Esophagus (tissue), 2 donors: ENCODE data around the gene MVD. TPM values are rescaled to one million over a fixed set of nuclear protein-coding genes. Genes with fewer than 3 reads are reported as not detected.

Experiments used
- H3K27ac ChIP-seq, 2 donors: one replicate each; pipeline ENCODE4 v1.5.1; 2013; ENCODE audit warnings: low read depth in 2 of 2, mild to moderate bottlenecking in 2 of 2, inconsistent platforms in 1 of 2, low read length in 1 of 2, moderate library complexity in 1 of 2
- H3K27me3 ChIP-seq, 2 donors: one replicate each; pipeline ENCODE4 v1.6.1; 2013; ENCODE audit warnings: low read length in 2 of 2, control low read depth in 1 of 2, mild to moderate bottlenecking in 1 of 2; ENCODE audit not compliant: insufficient read depth in 2 of 2, control insufficient read depth in 1 of 2
- H3K36me3 ChIP-seq, 2 donors: one replicate each; pipeline ENCODE4 v1.6.1; 2013; ENCODE audit warnings: low read length in 1 of 2; ENCODE audit not compliant: control insufficient read depth in 2 of 2, insufficient read depth in 2 of 2
- H3K4me1 ChIP-seq, 2 donors: one replicate each; pipeline ENCODE4 v1.6.1; 2013; ENCODE audit warnings: low read length in 1 of 2; ENCODE audit not compliant: control insufficient read depth in 2 of 2, insufficient read depth in 2 of 2
- H3K4me3 ChIP-seq, 2 donors: one replicate each; pipeline ENCODE4 v1.5.1; 2013; ENCODE audit warnings: low read length in 2 of 2, mild to moderate bottlenecking in 2 of 2, low read depth in 1 of 2, moderate library complexity in 1 of 2
- H3K9me3 ChIP-seq, 2 donors: one replicate each; pipeline ENCODE4 v1.6.1; 2013; ENCODE audit warnings: mild to moderate bottlenecking in 2 of 2, low read depth in 1 of 2, low read length in 1 of 2, moderate library complexity in 1 of 2; ENCODE audit not compliant: control insufficient read depth in 2 of 2, insufficient read depth in 1 of 2
- WGBS, 2 donors: extraction: QIAGEN DNeasy Blood & Tissue Kit; methylation state at CpG; one replicate each; pipeline ENCODE4 v1.1.7; 2013; 5-methylcytosine and 5-hydroxymethylcytosine counted together
- polyA plus RNA-seq, 2 donors: library from polyadenylated mRNA; stranded (reverse); fragments of 200-250 nt; gene quantifications; one replicate each; pipeline ENCODE4 v1.2.3, GENCODE V29; 2013
- donor health status: healthy with polysubstance abuse.
- donor health status: Bipolar disorder and iron deficiency.

MVD gene
- polyA plus RNA-seq, 2 donors, result 92.5 to 149 TPM

DNA sequence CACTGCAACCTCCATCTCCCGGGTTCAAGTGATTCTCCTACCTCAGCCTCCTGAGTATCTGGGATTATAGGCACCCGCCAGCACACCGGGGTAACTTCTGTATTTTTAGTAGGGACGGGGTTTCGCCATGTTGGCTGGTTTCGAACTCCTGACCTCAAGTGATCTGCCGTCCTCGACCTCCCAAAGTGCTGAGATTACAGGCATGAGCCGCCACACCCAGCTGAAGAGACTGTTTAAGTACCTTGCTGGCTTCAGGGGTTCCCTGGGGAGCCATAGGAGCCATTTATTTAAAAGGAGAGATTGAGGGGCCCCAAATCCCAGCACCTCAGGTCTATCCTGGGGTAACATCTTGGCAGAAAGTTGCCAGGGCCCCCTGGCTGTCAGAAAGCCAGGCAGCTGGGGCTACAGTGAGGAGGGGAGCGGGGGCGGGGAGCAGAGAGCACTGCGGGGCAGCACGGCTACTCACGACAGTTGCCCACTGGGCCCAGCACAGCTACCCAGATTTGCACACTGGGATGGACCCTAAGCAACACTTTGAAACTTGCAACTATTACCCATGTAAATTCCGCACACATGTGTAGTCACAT is 21.8 kb upstream of the MVD start:
- H3K36me3 ChIP-seq, result no peaks in the 10 kb centered on the region
- H3K27me3 ChIP-seq, result peaks cover 0 to 4% of the 10 kb centered on the region in 2 donors
- peaks cover 0 to 10% of the 10 kb centered on the region in 2 donors for H3K4me1 ChIP-seq
- H3K4me3 ChIP-seq, result no peak overlapping the region
- 74 to 76% methylated on average over 15 of the region's 15 CpGs for WGBS, 2 donors
- no peak overlapping the region for H3K27ac ChIP-seq
- no peaks in the 10 kb centered on the region for H3K9me3 ChIP-seq

DNA sequence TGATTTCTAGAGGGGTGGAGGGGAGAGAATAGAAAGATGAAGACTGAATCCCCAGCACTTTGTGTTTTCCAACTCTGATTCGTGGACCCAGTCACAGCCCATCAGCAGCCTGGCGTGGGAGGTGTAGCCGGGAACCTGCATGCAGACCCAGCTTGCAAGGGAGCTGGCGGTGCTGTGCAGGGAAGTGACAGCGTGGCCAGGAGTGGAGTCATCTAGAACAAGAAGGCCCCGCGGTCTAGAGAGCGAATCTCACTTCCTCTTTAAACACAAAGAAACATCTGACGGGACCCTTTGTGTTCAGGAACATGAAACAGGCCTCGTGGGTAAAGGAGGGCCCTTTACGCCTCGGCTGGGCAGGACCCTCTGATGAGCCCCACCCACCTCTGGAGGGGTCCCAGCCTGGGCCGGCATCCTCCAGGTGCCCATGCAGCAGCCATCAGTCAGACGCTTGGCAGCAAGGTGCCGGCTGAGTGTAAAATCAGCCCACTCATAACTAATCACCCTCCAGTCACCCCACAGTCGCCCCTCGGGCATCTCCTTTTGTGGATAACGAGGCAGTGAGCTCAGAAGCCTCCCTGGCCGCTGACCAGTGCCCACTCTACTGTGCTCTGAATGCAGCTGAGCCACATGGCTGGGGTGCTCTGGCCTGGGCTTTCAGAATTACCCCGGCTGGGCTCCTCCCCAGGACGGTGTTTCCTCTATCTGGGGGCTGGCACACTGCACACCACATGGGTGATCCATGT is 19.0 kb upstream of the MVD start:
- H3K27ac ChIP-seq, result peak overlapping the region in 1 of 2 donors; percentile 56
- no peak overlapping the region for H3K4me3 ChIP-seq
- 27 to 47% methylated on average over 21 of the region's 21 CpGs for WGBS, 2 donors
- no peaks in the 10 kb centered on the region for H3K36me3 ChIP-seq
- peaks cover 0 to 4% of the 10 kb centered on the region in 2 donors for H3K27me3 ChIP-seq
- H3K4me1 ChIP-seq, result peaks cover 0 to 10% of the 10 kb centered on the region in 2 donors
- H3K9me3 ChIP-seq, result no peaks in the 10 kb centered on the region

DNA sequence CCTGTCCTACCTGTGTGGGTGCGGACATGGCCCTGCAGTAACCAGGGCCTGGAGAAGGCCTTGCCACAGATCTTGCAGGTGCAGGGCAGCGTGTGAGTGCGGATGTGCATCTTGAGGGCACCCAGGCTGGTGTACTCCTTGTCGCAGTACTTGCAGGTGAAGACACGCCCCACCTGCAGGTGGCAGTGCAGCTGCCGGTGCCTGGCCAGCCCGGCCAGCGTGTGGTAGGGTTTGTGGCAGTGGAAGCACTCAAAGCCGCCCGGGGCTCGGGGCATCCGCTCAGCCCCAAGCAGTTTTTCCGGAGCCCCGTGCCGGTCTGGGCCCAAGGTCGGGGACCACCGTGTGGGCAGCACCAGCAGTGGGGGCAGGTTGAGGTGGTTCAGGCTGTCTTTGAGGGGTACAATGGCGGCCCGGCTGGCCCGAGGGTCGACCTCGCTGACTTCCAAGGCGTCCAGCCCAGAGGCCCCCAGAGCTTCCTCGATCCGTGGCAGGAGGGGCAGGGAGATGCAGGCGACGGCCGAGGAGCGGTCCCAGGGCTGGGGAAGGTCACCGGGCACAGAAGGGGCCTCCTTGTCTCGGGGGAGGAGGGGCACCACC is 18.3 kb upstream of the MVD start:
- H3K27me3 ChIP-seq, result peaks cover 0 to 4% of the 10 kb centered on the region in 2 donors
- no peak overlapping the region for H3K4me3 ChIP-seq
- H3K4me1 ChIP-seq, result peaks cover 0 to 10% of the 10 kb centered on the region in 2 donors
- H3K27ac ChIP-seq, result peak overlapping the region; percentile 1 to 36
- WGBS, 2 donors, result 51 to 59% methylated on average over 30 to 31 of the region's 31 CpGs
- no peaks in the 10 kb centered on the region for H3K36me3 ChIP-seq
- H3K9me3 ChIP-seq, result no peaks in the 10 kb centered on the region

DNA sequence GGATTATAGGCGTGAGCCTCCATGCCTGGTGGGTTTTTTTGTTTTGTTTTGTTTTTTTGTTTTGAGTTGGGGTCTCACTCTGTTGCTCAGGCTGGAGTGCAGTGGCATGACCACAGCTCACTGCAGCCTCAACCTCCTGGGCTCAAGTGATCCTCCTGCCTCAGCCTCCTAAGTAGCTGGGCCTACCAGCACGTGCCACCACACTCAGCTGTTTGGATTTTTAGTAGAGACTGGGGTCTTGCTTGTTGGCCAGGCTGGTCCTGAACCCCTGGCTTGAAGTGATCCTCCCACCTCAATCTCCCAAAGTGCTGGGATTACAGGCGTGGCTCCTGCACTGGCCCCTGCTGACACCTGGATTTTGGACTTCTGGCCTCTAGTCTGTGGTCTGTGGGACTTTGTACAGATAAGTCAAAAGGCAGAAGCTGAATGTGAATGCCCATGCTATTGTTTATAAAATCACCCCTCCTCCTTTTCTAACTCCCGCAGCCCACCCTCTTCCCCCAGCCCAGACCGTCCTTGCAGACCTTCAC is 17.7 kb upstream of the MVD start:
- H3K27ac ChIP-seq, result no peak overlapping the region
- no peak overlapping the region for H3K4me3 ChIP-seq
- no peaks in the 10 kb centered on the region for H3K9me3 ChIP-seq
- peaks cover 0 to 4% of the 10 kb centered on the region in 2 donors for H3K4me1 ChIP-seq
- 77 to 78% methylated on average over 5 of the region's 5 CpGs for WGBS, 2 donors
- H3K27me3 ChIP-seq, result no peaks in the 10 kb centered on the region
- no peaks in the 10 kb centered on the region for H3K36me3 ChIP-seq

DNA sequence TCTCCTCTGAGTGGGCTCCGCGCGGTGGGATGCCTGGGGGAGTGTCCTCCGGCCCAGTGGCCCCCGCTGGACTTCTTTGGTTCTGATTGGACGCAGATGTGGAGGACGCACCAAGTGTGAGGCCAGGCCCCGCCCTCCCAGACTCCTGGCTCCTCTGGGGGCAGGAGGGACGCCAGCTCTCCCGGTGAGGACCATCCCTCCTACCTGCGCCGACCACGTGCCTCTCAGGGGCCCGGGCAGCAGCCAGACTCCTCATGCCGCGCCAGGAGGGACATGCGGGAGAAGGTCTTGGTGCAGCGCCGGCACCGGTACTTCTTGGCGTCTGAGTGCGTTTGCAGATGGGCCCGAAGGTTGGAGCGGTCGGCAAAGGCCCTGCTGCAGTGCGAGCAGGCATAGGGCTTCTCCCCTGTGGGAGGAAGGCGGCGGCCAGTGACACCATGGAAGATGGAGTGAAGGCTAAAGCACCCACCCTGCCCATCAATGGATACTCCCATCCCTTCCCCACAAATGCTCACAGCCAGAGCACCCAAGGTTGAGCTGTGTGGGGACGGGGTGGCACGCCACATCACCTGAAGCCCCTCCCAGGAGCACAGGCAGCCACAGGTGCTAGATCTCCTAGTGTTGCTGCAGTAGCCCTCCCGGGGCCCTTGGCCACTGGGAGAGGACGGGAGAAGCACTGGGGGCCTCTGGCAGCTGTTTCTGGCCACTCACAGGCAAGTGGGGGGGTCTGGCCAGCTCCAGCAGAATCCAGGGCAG is 15.5 kb upstream of the MVD start:
- H3K9me3 ChIP-seq, result no peaks in the 10 kb centered on the region
- H3K36me3 ChIP-seq, result peaks cover 0 to 5% of the 10 kb centered on the region in 2 donors
- H3K4me1 ChIP-seq, result no peaks in the 10 kb centered on the region
- H3K27ac ChIP-seq, result no peak overlapping the region
- 58 to 64% methylated on average over 32 of the region's 32 CpGs for WGBS, 2 donors
- H3K4me3 ChIP-seq, result no peak overlapping the region
- no peaks in the 10 kb centered on the region for H3K27me3 ChIP-seq

DNA sequence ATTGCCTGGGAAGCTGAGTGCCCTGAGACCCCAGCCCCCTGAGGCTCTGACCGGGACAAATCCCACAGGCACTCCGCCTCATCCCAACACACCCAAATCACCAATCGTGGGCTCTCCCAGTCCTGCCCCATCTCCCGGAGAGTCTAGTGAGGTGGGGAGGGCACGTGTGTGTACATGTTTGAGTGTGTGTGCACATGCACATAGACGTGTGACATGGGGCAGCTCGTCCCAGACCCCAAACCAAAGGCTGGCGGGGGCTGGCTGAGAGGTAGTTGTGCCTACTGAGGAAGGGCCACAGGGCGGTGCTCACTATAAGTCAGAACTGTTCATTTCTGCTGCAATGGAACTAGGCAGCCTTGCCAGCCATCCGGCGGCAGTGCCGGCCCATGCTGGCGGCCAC is 14.8 kb upstream of the MVD start:
- H3K9me3 ChIP-seq, result no peaks in the 10 kb centered on the region
- no peaks in the 10 kb centered on the region for H3K27me3 ChIP-seq
- H3K36me3 ChIP-seq, result peaks cover 0 to 5% of the 10 kb centered on the region in 2 donors
- H3K4me1 ChIP-seq, result no peaks in the 10 kb centered on the region
- H3K4me3 ChIP-seq, result no peak overlapping the region
- 66 to 75% methylated on average over 13 of the region's 13 CpGs for WGBS, 2 donors
- no peak overlapping the region for H3K27ac ChIP-seq

DNA sequence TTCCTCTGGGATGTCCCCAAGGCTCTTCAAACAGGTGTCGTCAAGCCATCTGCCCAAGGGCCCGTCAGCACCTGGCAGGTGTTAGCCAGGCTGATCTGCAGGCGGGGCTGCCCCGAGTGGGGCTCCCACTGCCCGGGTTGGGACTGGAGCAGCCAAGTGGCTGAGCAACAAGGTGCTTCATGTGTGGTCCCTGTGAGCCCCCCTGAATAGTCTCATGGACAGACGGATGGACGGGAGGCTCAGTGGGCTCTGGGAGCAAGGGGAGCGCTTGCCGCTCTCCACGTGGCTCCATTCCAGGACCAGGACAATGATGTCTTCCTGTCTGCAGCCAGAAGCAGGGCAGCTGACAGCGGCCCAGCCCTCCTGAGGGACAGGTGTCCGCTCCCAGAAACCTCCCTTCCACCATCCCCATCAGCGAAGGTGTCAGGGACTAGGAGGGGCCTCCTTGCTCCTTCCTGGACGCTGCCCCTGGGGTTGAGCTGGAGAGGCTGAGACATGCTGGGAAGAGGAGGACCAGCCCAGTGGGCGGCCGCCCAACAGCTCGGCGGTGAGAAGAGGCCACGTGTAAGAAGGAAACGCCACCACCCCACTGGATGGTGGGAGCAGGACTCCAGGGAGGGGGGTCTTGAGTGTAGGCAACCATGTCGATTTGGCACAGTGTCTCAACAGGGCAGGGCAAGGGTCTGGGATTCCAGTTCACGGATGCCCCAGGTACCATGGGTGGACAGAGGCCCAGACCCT is 13.8 kb upstream of the MVD start:
- Histone ChIP-seq H3K4me1 (no peaks in the 10 kb centered on the region), H3K9me3 (no peaks in the 10 kb centered on the region), H3K27ac (no peak overlapping the region), H3K4me3 (no peak overlapping the region), H3K36me3 (peaks cover 0 to 5% of the 10 kb centered on the region in 2 donors), H3K27me3 (no peaks in the 10 kb centered on the region)
- WGBS, 2 donors, result 82 to 83% methylated on average over 22 of the region's 22 CpGs

DNA sequence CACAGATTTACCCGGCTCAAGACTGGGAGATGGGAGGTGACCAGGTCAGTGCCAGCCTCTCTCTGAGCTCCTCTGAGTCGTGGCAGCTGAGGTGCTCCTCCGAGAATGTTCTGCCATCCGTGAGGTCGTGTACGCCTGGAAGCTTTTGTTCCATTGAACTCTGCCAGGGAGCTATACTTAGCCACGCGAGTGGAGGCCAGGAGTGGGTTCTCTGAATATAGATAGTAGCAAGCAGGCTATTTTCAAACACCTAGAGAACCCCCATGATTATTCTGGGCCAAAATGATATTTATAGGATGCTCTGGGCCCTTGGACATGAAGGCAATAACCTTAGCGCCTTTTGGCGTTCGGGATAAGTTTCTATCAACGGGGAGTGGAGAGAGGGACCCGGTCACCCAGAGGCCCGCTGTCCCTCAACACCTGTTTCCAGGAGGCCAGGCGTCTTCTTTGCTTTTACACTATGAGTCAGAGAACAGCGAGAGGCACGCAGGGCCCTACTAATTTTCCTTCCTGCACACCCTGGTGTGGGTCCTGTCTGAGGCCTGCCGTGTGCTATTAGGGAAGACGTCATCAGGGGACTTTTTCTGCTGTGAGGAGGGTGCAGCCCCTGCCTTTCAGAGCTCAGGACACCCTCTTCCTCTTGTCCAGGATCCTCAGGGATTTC is 11.0 kb upstream of the MVD start:
- H3K4me1 ChIP-seq, result no peaks in the 10 kb centered on the region
- H3K9me3 ChIP-seq, result no peaks in the 10 kb centered on the region
- H3K36me3 ChIP-seq, result peaks cover 0 to 5% of the 10 kb centered on the region in 2 donors
- H3K27me3 ChIP-seq, result no peaks in the 10 kb centered on the region
- H3K4me3 ChIP-seq, result no peak overlapping the region
- WGBS, 2 donors, result 88 to 89% methylated on average over 19 of the region's 19 CpGs
- no peak overlapping the region for H3K27ac ChIP-seq
